ENCODE results near the gene HDAC4.

The HDAC4 gene

GRCh38 chr2:239136762-239137161, 264.1 kb downstream of the HDAC4 start:
- DNase-seq (ENCODE audit: low spot score), result no peak
- in situ Hi-C loops (cut with MboI; ENCODE audit: low sequenced_read_pairs, unreplicated experiment), result no loop called here
- TF ChIP-seq CTCF (IDR thresholded peaks at IDR 0.05; ENCODE audit: borderline replicate concordance, control extremely low read depth, extremely low read depth, insufficient read depth, missing control alignments), result no peak

- no peak for TF ChIP-seq CTCF (IDR thresholded peaks at IDR 0.05; ENCODE audit: borderline replicate concordance, control extremely low read depth, extremely low read depth, insufficient read depth, missing control alignments)
- no peak for DNase-seq (ENCODE audit: low spot score)
- in situ Hi-C loops (cut with MboI; ENCODE audit: low sequenced_read_pairs, unreplicated experiment), result no loop called here
These were observed 264.6 kb downstream of the HDAC4 start for GRCh38 chr2:239136203-239136602.

GRCh38 chr2:239135531-239135930, 265.3 kb downstream of the HDAC4 start:
- in situ Hi-C loops (cut with MboI; ENCODE audit: low sequenced_read_pairs, unreplicated experiment), result no loop called here
- DNase-seq (ENCODE audit: low spot score), result no peak
- no peak for TF ChIP-seq CTCF (IDR thresholded peaks at IDR 0.05; ENCODE audit: borderline replicate concordance, control extremely low read depth, extremely low read depth, insufficient read depth, missing control alignments)

- no peak for TF ChIP-seq CTCF (IDR thresholded peaks at IDR 0.05; ENCODE audit: borderline replicate concordance, control extremely low read depth, extremely low read depth, insufficient read depth, missing control alignments)
- in situ Hi-C loops (cut with MboI; ENCODE audit: low sequenced_read_pairs, unreplicated experiment), result no loop called here
- no peak for DNase-seq (ENCODE audit: low spot score)
These were observed 266.8 kb downstream of the HDAC4 start for GRCh38 chr2:239133945-239134570.

GRCh38 chr2:239132786-239133185, 268.0 kb downstream of the HDAC4 start:
- no peak for TF ChIP-seq CTCF (IDR thresholded peaks at IDR 0.05; ENCODE audit: borderline replicate concordance, control extremely low read depth, extremely low read depth, insufficient read depth, missing control alignments)
- DNase-seq (ENCODE audit: low spot score), result no peak
- in situ Hi-C loops (cut with MboI; ENCODE audit: low sequenced_read_pairs, unreplicated experiment), result no loop called here

- no peak for TF ChIP-seq CTCF (IDR thresholded peaks at IDR 0.05; ENCODE audit: borderline replicate concordance, control extremely low read depth, extremely low read depth, insufficient read depth, missing control alignments)
- in situ Hi-C loops (cut with MboI; ENCODE audit: low sequenced_read_pairs, unreplicated experiment), result no loop called here
- no peak for DNase-seq (ENCODE audit: low spot score)
These were observed 268.6 kb downstream of the HDAC4 start for GRCh38 chr2:239132156-239132709.

Data from GM13976 (cell line).